Measurements from ENCODE around the gene RNPEPL1.

Gene RNPEPL1

DNA sequence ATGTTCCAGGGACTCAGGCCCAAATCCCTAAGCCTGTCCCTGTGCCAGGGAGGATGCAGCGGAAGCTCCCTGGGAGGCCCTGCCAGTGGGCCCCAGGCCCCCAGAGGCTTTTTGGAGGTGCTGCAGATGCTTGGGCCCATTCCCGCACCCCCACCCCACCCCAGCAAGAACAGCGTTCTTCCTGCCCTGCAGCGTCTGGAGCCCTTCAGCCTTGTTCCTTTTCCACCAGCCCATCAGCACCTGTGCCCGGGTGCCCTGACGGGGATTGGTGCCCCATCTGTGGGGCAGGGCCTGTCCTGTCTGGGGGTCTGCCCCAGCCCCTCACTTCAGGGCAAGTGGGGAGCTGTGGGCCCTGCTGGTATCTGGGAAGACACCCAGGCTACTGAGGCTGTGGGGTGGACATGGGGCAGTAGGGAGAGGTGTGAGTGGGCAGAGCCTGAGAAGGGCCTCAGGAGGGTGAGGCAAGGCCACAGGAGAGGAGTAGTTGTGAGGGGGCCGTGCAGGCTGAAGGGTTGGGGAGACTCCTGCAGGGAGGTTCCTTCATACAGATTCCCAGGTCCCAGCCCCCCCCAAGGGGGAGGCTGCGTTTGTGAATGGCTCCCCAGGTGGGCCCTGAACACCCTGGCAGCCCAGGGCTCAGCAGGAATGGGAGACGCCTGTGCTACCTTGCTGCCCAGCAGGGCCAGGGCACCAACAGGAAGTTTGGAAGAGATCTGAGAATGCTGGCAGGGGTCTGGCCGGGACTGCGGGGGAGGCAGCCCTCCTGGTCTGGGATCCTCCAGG, 2.4 kb downstream of the RNPEPL1 start:
- TF ChIP-seq CTCF (IDR thresholded peaks at IDR 0.05; ENCODE audit: low read depth, low read length) = no peak
- no peak for DNase-seq (ENCODE audit: low read depth in 2 of 2)
- no peak overlapping the region for H3K4me3 ChIP-seq (replicated peaks in 1 of 2; ENCODE audit: low read depth in 2 of 2, low read length in 2 of 2)

- DNase-seq (ENCODE audit: low read depth in 2 of 2) = no peak
- H3K4me3 ChIP-seq (replicated peaks in 1 of 2; ENCODE audit: low read depth in 2 of 2, low read length in 2 of 2) = no peak overlapping the region
- TF ChIP-seq CTCF (IDR thresholded peaks at IDR 0.05; ENCODE audit: low read depth, low read length) = no peak
Observed at GRCh38 chr2:240571314-240571973, 3.2 kb downstream of the RNPEPL1 start.

- H3K4me3 ChIP-seq (replicated peaks in 1 of 2; ENCODE audit: low read depth in 2 of 2, low read length in 2 of 2) = no peak overlapping the region
- DNase-seq (ENCODE audit: low read depth in 2 of 2) = no peak
- TF ChIP-seq CTCF (IDR thresholded peaks at IDR 0.05; ENCODE audit: low read depth, low read length) = no peak
Observed at GRCh38 chr2:240572141-240573031, 4.1 kb downstream of the RNPEPL1 start.

DNA sequence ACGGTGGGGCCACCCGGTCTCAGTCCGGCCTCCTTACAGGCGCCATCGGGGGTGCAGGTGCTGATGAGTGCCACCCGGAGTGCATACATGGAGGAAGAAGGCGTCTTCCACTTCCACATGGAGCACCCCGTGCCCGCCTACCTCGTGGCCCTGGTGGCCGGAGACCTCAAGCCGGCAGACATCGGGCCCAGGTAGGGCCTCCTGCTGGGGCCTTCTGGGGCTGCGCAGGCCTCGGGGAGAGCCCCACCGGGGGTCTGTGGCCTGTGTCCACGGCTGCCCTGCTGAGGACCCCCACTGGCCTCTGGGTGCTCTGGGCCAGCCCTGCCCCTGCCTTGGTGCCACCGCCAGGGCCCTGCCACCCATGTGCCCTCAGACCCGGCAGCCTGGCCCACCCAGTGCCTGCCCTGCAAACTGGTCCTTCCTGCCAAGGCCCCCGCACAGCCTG, 4.8 kb downstream of the RNPEPL1 start:
- no peak for DNase-seq (ENCODE audit: low read depth in 2 of 2)
- no peak for TF ChIP-seq CTCF (IDR thresholded peaks at IDR 0.05; ENCODE audit: low read depth, low read length)
- H3K4me3 ChIP-seq (replicated peaks in 1 of 2; ENCODE audit: low read depth in 2 of 2, low read length in 2 of 2) = no peak overlapping the region

GRCh38 chr2:240573516-240574385, 5.5 kb downstream of the RNPEPL1 start:
- no peak for TF ChIP-seq CTCF (IDR thresholded peaks at IDR 0.05; ENCODE audit: low read depth, low read length)
- H3K4me3 ChIP-seq (replicated peaks in 1 of 2; ENCODE audit: low read depth in 2 of 2, low read length in 2 of 2) = no peak overlapping the region

More at GRCh38 chr2:240573516-240574385, 5.5 kb downstream of the RNPEPL1 start:
- DNase-seq (ENCODE audit: low read depth in 2 of 2) = no peak
